Neural progenitor cell (in vitro differentiated cells): Measurements from ENCODE around the gene PLAAT4.

ENCODE experiments used
- EZH2 ChIP-seq: fragments of 200-600 bp; sonication (generic); IDR thresholded peaks from 2 replicates; pipeline ENCODE4 v1.6.1; 2017; ENCODE audit warnings: antibody characterized with exemption, mild to moderate bottlenecking, moderate library complexity
- TF ChIP-seq, protein P1 (sequence below): fragments of 200-600 bp; sonication (generic); IDR thresholded peaks from 2 replicates; pipeline ENCODE4 v1.5.1; 2017; ENCODE audit warnings: antibody characterized with exemption, mild to moderate bottlenecking

DNA sequence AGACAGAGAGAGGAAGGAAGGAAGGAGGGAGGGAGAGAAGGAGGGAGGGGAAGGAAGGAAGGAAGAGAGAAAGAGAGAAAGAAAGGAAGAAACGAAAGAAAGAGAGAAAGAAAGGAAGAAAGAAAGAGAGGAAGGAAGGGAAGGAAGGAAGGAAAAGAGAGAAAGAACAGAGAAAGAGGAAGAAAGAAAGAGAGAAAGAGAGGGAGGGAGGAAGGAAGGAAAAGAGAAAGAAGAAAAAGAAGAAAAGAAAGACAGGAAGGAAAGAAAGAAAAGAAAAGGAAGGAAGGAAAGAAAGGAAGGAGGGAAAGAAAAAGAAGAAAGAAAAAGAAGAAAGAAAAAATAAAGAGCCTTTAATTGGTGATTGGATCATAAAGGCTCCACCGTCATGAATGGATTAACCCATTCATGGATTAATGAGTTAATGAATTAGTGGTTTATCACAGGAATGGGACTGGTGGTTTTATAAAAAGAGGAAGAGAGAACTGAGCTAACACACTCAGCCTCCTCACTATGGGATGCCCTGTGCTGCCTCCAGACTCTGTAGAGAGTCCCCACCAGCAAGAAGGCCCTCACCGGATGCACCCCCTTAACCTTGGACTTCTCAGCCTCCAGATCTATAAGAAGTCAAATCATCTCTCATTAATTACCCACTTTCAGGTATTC lies 35.5 kb downstream of the PLAAT4 start:
- TF ChIP-seq, protein P1, sequence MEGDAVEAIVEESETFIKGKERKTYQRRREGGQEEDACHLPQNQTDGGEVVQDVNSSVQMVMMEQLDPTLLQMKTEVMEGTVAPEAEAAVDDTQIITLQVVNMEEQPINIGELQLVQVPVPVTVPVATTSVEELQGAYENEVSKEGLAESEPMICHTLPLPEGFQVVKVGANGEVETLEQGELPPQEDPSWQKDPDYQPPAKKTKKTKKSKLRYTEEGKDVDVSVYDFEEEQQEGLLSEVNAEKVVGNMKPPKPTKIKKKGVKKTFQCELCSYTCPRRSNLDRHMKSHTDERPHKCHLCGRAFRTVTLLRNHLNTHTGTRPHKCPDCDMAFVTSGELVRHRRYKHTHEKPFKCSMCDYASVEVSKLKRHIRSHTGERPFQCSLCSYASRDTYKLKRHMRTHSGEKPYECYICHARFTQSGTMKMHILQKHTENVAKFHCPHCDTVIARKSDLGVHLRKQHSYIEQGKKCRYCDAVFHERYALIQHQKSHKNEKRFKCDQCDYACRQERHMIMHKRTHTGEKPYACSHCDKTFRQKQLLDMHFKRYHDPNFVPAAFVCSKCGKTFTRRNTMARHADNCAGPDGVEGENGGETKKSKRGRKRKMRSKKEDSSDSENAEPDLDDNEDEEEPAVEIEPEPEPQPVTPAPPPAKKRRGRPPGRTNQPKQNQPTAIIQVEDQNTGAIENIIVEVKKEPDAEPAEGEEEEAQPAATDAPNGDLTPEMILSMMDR, result no peak
- no peak for TF ChIP-seq EZH2
